DOHH2 (cell line): Measurements from ENCODE around the gene IPO11.

Experiments
- H3F3A ChIP-seq: fragments of 200-600 bp; sonication (generic), shearing (Covaris generic); 2 replicates; pipeline ENCODE4 v1.6.0; 2016; ENCODE audit warnings: antibody characterized with exemption, mild to moderate bottlenecking; ENCODE audit not compliant: control insufficient read depth, insufficient read depth
- H3K27ac ChIP-seq: fragments of 200-600 bp; sonication (generic); 2 replicates; pipeline ENCODE4 v1.5.1; 2014; ENCODE audit warnings: low read depth, mild to moderate bottlenecking, low read length, moderate library complexity
- H3K27me3 ChIP-seq: fragments of 200-600 bp; sonication (generic); 2 replicates; pipeline ENCODE4 v1.6.1; 2014; ENCODE audit warnings: mild to moderate bottlenecking, low read length, mixed read lengths; ENCODE audit not compliant: control insufficient read depth
- H3K36me3 ChIP-seq: fragments of 200-600 bp; sonication (generic); 2 replicates; pipeline ENCODE4 v1.6.1; 2014; ENCODE audit warnings: mild to moderate bottlenecking, low read length, moderate library complexity, mixed read lengths; ENCODE audit not compliant: control insufficient read depth
- H3K4me1 ChIP-seq: fragments of 200-600 bp; sonication (generic); 2 replicates; pipeline ENCODE4 v1.6.1; 2014; ENCODE audit warnings: mild to moderate bottlenecking, low read length, mixed read lengths; ENCODE audit not compliant: control insufficient read depth
- H3K4me2 ChIP-seq: fragments of 200-600 bp; sonication (generic); 2 replicates; pipeline ENCODE4 v1.6.0; 2014; ENCODE audit warnings: mild to moderate bottlenecking, low read length, moderate library complexity
- H3K4me3 ChIP-seq: fragments of 200-600 bp; sonication (generic); 2 replicates; pipeline ENCODE4 v1.5.1; 2014; ENCODE audit warnings: mild to moderate bottlenecking, low read length, mixed read lengths
- H3K79me2 ChIP-seq: fragments of 200-600 bp; sonication (generic); 2 replicates; pipeline ENCODE4 v1.6.1; 2014; ENCODE audit warnings: mild to moderate bottlenecking, low read length, mixed read lengths; ENCODE audit not compliant: control insufficient read depth
- H3K9me2 ChIP-seq: fragments of 200-600 bp; sonication (generic); replicated peaks from 2 replicates; pipeline ENCODE4 v1.6.1; 2014; ENCODE audit warnings: mild to moderate bottlenecking, low read length, mixed read lengths; ENCODE audit not compliant: control insufficient read depth
- H3K9me3 ChIP-seq: fragments of 200-600 bp; sonication (generic); 2 replicates; pipeline ENCODE4 v1.6.1; 2014; ENCODE audit warnings: antibody characterized with exemption, low read length, mixed read lengths; ENCODE audit not compliant: control insufficient read depth, insufficient read depth
- H4K20me1 ChIP-seq: fragments of 200-600 bp; sonication (generic); 2 replicates; pipeline ENCODE4 v1.6.0; 2014; ENCODE audit warnings: low read depth, mild to moderate bottlenecking, antibody characterized with exemption, low read length, moderate library complexity; ENCODE audit not compliant: control insufficient read depth, insufficient read depth
- EZH2phosphoT487 ChIP-seq: fragments of 200-600 bp; sonication (generic); IDR thresholded peaks from 2 replicates; pipeline ENCODE4 v1.6.1; 2017; ENCODE audit warnings: borderline replicate concordance, mild to moderate bottlenecking, antibody characterized with exemption, low read length, moderate library complexity, mixed read lengths
- TF ChIP-seq, protein P1 (sequence below): fragments of 200-600 bp; sonication (generic); IDR thresholded peaks from one replicate; pipeline ENCODE4 v1.5.1; 2014; ENCODE audit warnings: antibody characterized with exemption, mild to moderate bottlenecking, low read depth, low read length; ENCODE audit not compliant: poor library complexity, severe bottlenecking

The IPO11 gene

DNA sequence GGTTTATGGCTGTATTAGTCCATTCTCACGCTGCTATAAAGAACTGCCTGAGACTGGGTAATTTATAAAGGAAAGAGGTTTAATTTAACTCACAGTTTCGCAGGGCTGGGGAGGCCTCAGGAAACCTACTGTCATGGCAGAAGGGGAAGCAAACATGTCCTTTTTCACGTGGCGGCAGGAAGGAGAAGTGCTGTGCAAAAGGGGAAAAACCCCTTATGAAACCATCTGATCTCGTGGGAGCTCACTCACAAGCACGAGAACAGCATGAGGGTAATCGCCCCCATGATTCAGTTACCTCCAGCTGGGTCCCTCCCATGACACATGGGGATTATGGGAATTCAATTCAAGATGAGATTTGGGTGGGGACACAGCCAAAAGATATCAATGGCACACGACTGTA lies 180.0 kb downstream of the IPO11 start:
- TF ChIP-seq, protein P1, sequence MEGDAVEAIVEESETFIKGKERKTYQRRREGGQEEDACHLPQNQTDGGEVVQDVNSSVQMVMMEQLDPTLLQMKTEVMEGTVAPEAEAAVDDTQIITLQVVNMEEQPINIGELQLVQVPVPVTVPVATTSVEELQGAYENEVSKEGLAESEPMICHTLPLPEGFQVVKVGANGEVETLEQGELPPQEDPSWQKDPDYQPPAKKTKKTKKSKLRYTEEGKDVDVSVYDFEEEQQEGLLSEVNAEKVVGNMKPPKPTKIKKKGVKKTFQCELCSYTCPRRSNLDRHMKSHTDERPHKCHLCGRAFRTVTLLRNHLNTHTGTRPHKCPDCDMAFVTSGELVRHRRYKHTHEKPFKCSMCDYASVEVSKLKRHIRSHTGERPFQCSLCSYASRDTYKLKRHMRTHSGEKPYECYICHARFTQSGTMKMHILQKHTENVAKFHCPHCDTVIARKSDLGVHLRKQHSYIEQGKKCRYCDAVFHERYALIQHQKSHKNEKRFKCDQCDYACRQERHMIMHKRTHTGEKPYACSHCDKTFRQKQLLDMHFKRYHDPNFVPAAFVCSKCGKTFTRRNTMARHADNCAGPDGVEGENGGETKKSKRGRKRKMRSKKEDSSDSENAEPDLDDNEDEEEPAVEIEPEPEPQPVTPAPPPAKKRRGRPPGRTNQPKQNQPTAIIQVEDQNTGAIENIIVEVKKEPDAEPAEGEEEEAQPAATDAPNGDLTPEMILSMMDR = no peak
- TF ChIP-seq EZH2phosphoT487 = no peak
- H4K20me1 ChIP-seq = no peaks in the 10 kb centered on the region
- H3K9me3 ChIP-seq = no peaks in the 10 kb centered on the region
- no peaks in the 10 kb centered on the region for H3K79me2 ChIP-seq
- H3K27me3 ChIP-seq = no peaks in the 10 kb centered on the region
- H3K27ac ChIP-seq = no peak overlapping the region
- no peak overlapping the region for H3K4me2 ChIP-seq
- no peaks in the 10 kb centered on the region for H3F3A ChIP-seq
- no peaks in the 10 kb centered on the region; the same call in 1 of the 2 replicates for H3K9me2 ChIP-seq
- H3K4me1 ChIP-seq = peaks cover 15% of the 10 kb centered on the region
- H3K4me3 ChIP-seq = no peak overlapping the region
- H3K36me3 ChIP-seq = peaks cover 38% of the 10 kb centered on the region

DNA sequence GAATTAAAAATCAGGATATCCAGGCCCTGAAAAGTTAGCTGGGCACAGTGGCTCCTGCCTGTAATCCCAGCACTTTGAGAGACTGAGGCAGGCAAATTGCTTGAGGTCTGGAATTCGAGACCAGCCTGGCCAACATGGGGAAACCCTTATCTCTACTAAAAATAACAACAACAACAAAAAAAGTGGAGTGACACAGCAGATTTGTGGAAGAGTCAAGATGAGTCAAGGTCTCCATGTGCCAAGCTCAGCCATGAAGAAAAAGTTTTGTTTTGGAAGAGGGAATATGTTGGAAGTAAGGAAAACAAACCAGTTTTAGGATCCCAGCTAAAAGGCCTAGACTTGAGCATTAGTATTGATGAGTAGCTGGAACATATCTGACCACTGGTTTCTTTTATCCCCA lies 180.8 kb downstream of the IPO11 start:
- H3K9me3 ChIP-seq = no peaks in the 10 kb centered on the region
- no peak overlapping the region for H3K4me3 ChIP-seq
- H3K4me2 ChIP-seq = no peak overlapping the region
- H3K27me3 ChIP-seq = no peaks in the 10 kb centered on the region
- no peaks in the 10 kb centered on the region for H4K20me1 ChIP-seq
- TF ChIP-seq, protein P1 = no peak
- no peak for TF ChIP-seq EZH2phosphoT487
- peaks cover 34% of the 10 kb centered on the region for H3K36me3 ChIP-seq
- H3K27ac ChIP-seq = no peak overlapping the region
- H3K79me2 ChIP-seq = no peaks in the 10 kb centered on the region
- no peaks in the 10 kb centered on the region for H3F3A ChIP-seq
- no peaks in the 10 kb centered on the region; the same call in 1 of the 2 replicates for H3K9me2 ChIP-seq
- H3K4me1 ChIP-seq = peaks cover 15% of the 10 kb centered on the region

DNA sequence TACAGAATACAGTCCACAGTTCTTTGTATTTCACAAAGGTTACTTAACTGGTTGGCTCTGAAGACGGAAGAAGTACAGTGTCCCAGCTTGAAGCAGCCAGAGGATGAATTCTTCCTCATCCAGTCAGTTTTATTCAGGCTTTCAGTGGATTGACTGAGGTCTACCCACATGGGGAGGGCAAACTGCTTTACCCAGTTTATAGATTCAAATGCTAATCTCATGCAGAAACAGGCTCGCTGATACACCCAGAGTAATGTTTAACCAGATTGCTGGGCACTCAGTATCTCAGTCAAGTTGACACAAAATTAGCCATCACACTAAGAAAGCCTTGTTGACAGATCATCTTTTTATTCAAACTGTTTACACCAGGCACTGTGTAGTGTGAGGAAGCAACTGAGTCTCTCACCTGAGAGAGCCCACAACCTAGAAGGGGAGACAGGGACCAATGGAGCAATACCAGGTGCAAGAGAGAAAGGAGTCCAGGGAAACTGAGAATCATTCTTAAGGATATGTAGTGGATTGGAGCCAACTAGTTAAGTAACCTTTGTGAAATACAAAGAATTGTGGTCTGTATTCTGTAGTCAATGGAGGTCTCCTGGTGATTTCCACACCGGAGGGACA lies 181.9 kb downstream of the IPO11 start:
- Histone ChIP-seq H3F3A (no peaks in the 10 kb centered on the region), H3K4me2 (no peak overlapping the region), H3K9me2 (no peaks in the 10 kb centered on the region; the same call in 1 of the 2 replicates), H3K9me3 (no peaks in the 10 kb centered on the region), H3K4me1 (peaks cover 15% of the 10 kb centered on the region), H3K4me3 (no peak overlapping the region), H3K36me3 (peaks cover 34% of the 10 kb centered on the region), H4K20me1 (no peaks in the 10 kb centered on the region), H3K79me2 (no peaks in the 10 kb centered on the region), H3K27ac (no peak overlapping the region), H3K27me3 (no peaks in the 10 kb centered on the region)
- TF ChIP-seq EZH2phosphoT487 = no peak
- TF ChIP-seq, protein P1 = no peak
